ENCODE results near the gene FAM204A.

FAM204A gene

DNA sequence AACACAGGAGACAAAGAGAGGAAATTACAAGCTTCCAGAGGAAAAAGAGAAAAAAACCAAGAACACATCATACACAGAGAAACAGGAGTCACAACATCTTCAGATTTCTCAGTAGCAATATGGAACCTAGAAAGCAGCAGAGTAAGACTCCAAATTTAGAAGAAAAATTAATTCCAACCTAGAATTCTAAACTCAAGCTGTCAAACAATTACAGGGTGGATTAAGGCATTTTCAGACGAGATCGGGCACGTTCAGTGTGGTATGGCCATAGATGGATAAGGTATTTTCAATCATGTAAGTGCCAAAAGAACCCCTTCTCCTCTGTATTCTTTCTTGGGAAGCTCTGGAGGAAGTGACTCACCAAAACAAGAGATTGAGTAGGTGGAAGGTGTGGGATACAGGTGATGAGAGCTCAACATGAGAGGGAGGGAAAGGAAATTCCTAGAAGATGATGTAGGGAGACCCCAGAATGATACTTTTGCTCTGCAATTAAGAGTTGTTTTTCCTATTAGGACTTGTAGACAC, 51.6 kb downstream of the FAM204A start:
- Histone ChIP-seq H3K4me3 (no peak overlapping the region), H3K27ac (no peak overlapping the region)
- DNase-seq (ENCODE audit: low spot score) = no peak
- TF ChIP-seq, protein P1, sequence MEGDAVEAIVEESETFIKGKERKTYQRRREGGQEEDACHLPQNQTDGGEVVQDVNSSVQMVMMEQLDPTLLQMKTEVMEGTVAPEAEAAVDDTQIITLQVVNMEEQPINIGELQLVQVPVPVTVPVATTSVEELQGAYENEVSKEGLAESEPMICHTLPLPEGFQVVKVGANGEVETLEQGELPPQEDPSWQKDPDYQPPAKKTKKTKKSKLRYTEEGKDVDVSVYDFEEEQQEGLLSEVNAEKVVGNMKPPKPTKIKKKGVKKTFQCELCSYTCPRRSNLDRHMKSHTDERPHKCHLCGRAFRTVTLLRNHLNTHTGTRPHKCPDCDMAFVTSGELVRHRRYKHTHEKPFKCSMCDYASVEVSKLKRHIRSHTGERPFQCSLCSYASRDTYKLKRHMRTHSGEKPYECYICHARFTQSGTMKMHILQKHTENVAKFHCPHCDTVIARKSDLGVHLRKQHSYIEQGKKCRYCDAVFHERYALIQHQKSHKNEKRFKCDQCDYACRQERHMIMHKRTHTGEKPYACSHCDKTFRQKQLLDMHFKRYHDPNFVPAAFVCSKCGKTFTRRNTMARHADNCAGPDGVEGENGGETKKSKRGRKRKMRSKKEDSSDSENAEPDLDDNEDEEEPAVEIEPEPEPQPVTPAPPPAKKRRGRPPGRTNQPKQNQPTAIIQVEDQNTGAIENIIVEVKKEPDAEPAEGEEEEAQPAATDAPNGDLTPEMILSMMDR (IDR thresholded peaks at IDR 0.05) = no peak

DNA sequence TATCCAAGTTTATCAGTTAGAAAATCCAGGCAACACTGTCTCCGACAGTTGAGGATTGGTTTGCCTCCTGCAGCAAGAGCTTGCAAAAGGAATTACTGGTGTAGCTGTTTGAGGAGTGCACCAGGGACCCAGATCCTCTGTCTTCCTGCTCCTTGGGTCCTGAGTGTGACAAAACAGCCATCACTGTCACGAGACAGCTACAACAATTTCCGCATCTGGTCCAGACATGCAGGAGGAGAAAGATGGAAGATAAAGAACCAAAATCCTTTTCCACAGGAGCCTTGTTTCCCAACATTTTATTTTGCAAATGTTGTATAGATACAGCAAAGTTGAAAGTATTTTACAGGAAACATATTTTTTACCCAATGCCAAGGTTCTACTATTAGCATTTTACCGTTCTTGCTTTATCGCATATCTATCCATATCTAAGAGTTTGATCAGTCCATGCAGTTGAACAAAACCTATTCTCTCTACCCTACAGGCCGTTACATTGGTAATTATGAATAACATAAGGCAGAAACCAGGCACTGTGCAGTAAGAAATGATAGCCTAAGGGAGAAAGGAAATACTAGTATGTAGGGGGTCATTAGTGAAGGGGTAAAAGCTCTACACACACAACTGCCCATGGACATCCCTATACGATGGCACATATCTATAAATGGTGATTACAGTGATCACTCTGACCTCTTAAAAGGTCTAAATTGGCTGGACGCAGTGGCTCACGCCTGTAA, 54.9 kb downstream of the FAM204A start:
- DNase-seq (ENCODE audit: low spot score) = no peak
- H3K4me3 ChIP-seq = no peak overlapping the region
- TF ChIP-seq, protein P1 (IDR thresholded peaks at IDR 0.05) = no peak
- H3K27ac ChIP-seq = no peak overlapping the region

DNA sequence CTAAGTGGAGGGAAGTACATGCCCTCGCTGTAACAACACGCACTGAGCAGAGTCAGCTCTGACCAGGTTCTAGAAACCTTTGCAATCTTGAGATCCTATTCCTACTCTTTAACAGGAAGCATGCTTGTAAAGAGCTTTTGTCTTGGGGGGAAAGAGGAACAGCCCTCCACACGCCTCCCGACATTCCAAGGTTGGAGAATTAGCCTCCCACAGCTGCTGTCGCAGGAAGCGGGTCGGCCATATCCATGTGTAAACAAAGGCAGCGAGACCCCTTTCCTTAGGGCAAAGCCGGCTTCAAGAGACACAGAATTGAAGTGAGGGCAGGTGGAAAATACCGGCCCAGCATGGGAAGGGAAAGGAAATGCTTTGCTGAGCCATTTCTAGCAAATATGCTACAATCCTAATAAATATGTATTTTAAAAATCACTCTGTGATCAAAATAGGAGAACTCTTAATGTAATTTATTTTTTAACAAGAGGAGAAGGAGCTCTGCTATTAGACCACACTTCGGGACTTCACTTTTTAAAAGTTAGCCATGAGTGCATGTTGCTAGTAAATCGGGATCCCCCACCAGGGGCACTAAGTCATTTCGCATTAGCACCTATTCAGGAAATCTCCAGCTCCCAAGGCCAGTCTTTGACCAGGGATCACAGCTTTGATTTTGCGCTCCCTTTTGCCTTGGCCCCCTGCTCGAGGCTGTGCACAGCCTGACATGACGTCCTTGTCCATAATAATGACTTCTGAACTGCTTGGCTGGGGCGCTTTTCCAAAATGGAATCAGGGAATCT, 55.9 kb downstream of the FAM204A start:
- TF ChIP-seq, protein P1 (IDR thresholded peaks at IDR 0.05) = no peak
- DNase-seq (ENCODE audit: low spot score) = no peak
- H3K27ac ChIP-seq = no peak overlapping the region
- H3K4me3 ChIP-seq = no peak overlapping the region

DNA sequence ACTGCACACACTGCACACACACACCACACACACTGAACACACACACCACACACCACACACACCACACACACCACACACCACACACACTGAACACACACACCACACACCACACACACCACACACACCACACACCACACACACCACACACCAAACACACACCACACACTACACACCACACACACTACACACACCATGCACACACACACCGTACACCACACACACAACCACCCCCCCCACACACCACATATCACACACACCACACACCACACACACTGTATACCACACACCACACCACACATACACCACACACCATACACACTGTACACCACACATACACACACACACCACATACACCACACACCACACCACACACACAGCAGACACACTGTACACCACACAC, 59.5 kb downstream of the FAM204A start:
- Histone ChIP-seq H3K4me3 (no peak overlapping the region), H3K27ac (no peak overlapping the region)
- DNase-seq (ENCODE audit: low spot score) = no peak
- TF ChIP-seq, protein P1 (IDR thresholded peaks at IDR 0.05) = no peak

DNA sequence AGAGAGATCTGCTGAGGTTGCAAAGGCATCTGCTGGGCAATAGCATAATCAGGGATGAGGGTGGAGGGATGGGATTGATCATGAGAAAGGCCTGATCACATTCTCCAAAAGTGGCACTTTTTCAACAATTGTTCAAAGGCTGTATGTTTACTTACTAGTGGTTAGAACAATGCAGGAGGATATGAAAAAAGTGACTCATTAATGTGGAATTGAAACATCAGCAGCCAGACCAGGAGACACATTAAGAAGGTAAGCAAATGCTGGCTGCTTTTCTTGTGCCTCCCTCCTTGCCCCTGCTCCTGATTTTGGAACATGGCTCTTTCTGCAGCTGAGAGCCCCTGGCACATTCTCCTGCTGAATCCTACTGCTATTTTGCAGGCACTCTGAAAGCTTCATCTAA, 63.5 kb downstream of the FAM204A start:
- TF ChIP-seq, protein P1 (IDR thresholded peaks at IDR 0.05) = no peak
- DNase-seq (ENCODE audit: low spot score) = no peak
- no peak overlapping the region for H3K27ac ChIP-seq
- no peak overlapping the region for H3K4me3 ChIP-seq

DNA sequence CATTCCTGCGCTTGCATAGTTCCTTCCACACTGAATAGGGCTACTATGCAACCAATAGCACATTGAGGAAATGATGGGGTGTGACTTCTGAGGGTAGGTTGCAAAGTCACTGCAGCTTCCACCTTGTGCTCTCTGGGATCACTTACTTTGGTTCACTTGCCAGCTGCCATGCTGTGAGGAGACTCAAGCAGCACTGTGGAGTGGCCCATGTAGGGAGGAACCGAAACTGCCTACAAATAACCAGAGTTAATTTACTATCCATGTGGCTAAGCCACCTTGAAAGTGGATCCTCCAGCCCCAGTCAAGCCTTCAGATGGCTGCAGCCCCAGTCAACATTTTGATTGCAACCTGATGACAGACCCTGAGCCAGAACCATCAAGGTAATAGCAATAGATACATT, 64.3 kb downstream of the FAM204A start:
- TF ChIP-seq, protein P1 (IDR thresholded peaks at IDR 0.05) = no peak
- DNase-seq (ENCODE audit: low spot score) = no peak
- no peak overlapping the region for H3K27ac ChIP-seq

More for the DNA sequence above, 64.3 kb downstream of the FAM204A start:
- H3K4me3 ChIP-seq = no peak overlapping the region
